VCaP (cell line): ENCODE data around the gene WSCD1.

Source experiments
- H3K27ac ChIP-seq: fragments of 450-650 bp; 2 replicates; pipeline ENCODE4 v1.5.1; 2017
- CTCF ChIP-seq: fragments of 450-650 bp; conservative IDR thresholded peaks from 2 replicates; pipeline ENCODE4 v1.5.1; 2017; ENCODE audit warnings: mild to moderate bottlenecking, moderate library complexity

The WSCD1 gene

GRCh38 chr17:6140728-6141330, 70.7 kb downstream of the WSCD1 start:
- no peak overlapping the region for H3K27ac ChIP-seq
- TF ChIP-seq CTCF: no peak

GRCh38 chr17:6142701-6143100, 72.5 kb downstream of the WSCD1 start:
- no peak overlapping the region for H3K27ac ChIP-seq
- no peak for TF ChIP-seq CTCF

GRCh38 chr17:6145946-6146345, 75.8 kb downstream of the WSCD1 start:
- no peak for TF ChIP-seq CTCF
- no peak overlapping the region for H3K27ac ChIP-seq

- no peak for TF ChIP-seq CTCF
- H3K27ac ChIP-seq: no peak overlapping the region
Observed at GRCh38 chr17:6147042-6147441, 76.9 kb downstream of the WSCD1 start.

GRCh38 chr17:6153375-6153774, 83.2 kb downstream of the WSCD1 start:
- no peak overlapping the region for H3K27ac ChIP-seq
- no peak for TF ChIP-seq CTCF

- no peak overlapping the region for H3K27ac ChIP-seq
- TF ChIP-seq CTCF: no peak
Observed at GRCh38 chr17:6157716-6158115, 87.5 kb downstream of the WSCD1 start.

- TF ChIP-seq CTCF: no peak
- no peak overlapping the region for H3K27ac ChIP-seq
Observed at GRCh38 chr17:6159541-6160231, 89.5 kb downstream of the WSCD1 start.
